Measurements from ENCODE around the gene DUSP3. TPM values are rescaled to one million over a fixed set of nuclear protein-coding genes. Genes with fewer than 3 reads are reported as not detected.
A peak's percentile ranks its signal among the peaks of the same experiment; 100 is the strongest.

DUSP3 gene
- 100 to 1,000 TPM in 3 of 4 donors, 10 to 100 TPM in 1; 70.4 to 140 (median 120) TPM for total RNA-seq
- polyA plus RNA-seq, result 10 to 100 TPM; 32.3 to 57.1 (median 47.2) TPM

GRCh38 chr17:43778337-43779144 lies at the start of gene DUSP3:
TSS of gene DUSP3 (minus strand) at chr17:43778977. CDS start at chr17:43778924, 53 bp downstream.
- peaks cover 0 to 6% (median 0%) of the 10 kb centered on the region in 3 donors for H3K27me3 ChIP-seq
- peak; percentile 54 to 69 for TF ChIP-seq POLR2A (IDR thresholded peaks at IDR 0.05)
- peak in 2 of 4 donors; percentile 66 to 89 for TF ChIP-seq EP300 (IDR thresholded peaks at IDR 0.05)
- TF ChIP-seq, protein P1, sequence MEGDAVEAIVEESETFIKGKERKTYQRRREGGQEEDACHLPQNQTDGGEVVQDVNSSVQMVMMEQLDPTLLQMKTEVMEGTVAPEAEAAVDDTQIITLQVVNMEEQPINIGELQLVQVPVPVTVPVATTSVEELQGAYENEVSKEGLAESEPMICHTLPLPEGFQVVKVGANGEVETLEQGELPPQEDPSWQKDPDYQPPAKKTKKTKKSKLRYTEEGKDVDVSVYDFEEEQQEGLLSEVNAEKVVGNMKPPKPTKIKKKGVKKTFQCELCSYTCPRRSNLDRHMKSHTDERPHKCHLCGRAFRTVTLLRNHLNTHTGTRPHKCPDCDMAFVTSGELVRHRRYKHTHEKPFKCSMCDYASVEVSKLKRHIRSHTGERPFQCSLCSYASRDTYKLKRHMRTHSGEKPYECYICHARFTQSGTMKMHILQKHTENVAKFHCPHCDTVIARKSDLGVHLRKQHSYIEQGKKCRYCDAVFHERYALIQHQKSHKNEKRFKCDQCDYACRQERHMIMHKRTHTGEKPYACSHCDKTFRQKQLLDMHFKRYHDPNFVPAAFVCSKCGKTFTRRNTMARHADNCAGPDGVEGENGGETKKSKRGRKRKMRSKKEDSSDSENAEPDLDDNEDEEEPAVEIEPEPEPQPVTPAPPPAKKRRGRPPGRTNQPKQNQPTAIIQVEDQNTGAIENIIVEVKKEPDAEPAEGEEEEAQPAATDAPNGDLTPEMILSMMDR (IDR thresholded peaks at IDR 0.05), result no peak
- peak; percentile 94 to 96 (median 95) for TF ChIP-seq POLR2AphosphoS5 (IDR thresholded peaks at IDR 0.05)
- H3K36me3 ChIP-seq, result peaks cover 11 to 20% (median 12%) of the 10 kb centered on the region in 4 donors
- intact Hi-C loops (cut with DNase I), result loop anchor here (5.0 to 10.0 kb wide), 3 partner anchors 54 to 394 kb away; partner anchors contain the start of genes CD300LG and MPP3
- no peaks in the 10 kb centered on the region for H3K9me3 ChIP-seq
- peaks cover 0 to 40% (median 32%) of the 10 kb centered on the region in 4 donors for H3K4me1 ChIP-seq
- H3K4me3 ChIP-seq, result peak within 1 kb of the TSS; percentile 74 to 100 (median 82)
- DNase-seq, result peak; percentile 98
- peak within 1 kb of the TSS; percentile 97 to 100 (median 100) for H3K27ac ChIP-seq
- 0 to 1% methylated on average over 100 of the region's 100 CpGs for WGBS, 2 donors

DNA sequence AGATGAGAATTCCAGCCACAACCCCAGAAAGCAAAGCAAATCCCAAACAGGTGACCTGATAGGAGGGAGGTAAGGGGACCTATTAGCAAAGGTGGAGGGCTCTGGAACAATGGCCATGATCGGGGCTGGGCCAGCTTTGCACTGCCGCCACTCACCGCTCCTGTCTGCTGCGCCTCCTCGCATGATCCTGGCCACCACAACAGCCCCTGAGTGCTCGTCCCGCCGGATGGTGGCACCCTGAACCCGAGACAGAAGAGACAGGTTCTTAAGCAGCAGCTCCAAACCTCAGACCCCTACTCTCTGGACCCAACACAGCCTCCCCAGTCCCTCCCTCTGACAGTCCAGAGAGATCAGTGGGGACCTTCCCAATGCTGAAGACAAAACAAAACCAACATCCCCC lies 48.8 kb upstream of the DUSP3 start:
- Histone ChIP-seq H3K4me3 (no peak overlapping the region), H3K27me3 (no peaks in the 10 kb centered on the region), H3K36me3 (peaks cover 0 to 52% (median 10%) of the 10 kb centered on the region in 4 donors), H3K27ac (no peak overlapping the region), H3K9me3 (no peaks in the 10 kb centered on the region), H3K4me1 (peaks cover 0 to 25% (median 16%) of the 10 kb centered on the region in 4 donors)
- intact Hi-C loops (cut with DNase I), result no loop called here
- no peak for DNase-seq
- TF ChIP-seq, protein P1 (IDR thresholded peaks at IDR 0.05), result no peak
- TF ChIP-seq EP300 (IDR thresholded peaks at IDR 0.05) (no peak), POLR2AphosphoS5 (IDR thresholded peaks at IDR 0.05) (no peak), POLR2A (IDR thresholded peaks at IDR 0.05) (no peak)
- 94 to 97% methylated on average over 9 of the region's 9 CpGs for WGBS, 2 donors

- WGBS, 2 donors, result 94 to 95% methylated on average over 7 of the region's 7 CpGs
- no peak for TF ChIP-seq POLR2A (IDR thresholded peaks at IDR 0.05)
- TF ChIP-seq, protein P1 (IDR thresholded peaks at IDR 0.05), result no peak
- TF ChIP-seq EP300 (IDR thresholded peaks at IDR 0.05), result no peak
- H3K4me1 ChIP-seq, result peaks cover 0 to 14% (median 5%) of the 10 kb centered on the region in 4 donors
- peaks cover 0 to 52% (median 10%) of the 10 kb centered on the region in 4 donors for H3K36me3 ChIP-seq
- intact Hi-C loops (cut with DNase I), result no loop called here
- H3K27me3 ChIP-seq, result no peaks in the 10 kb centered on the region
- no peak overlapping the region for H3K4me3 ChIP-seq
- no peaks in the 10 kb centered on the region for H3K9me3 ChIP-seq
- peak; percentile 12 for DNase-seq
- H3K27ac ChIP-seq, result no peak overlapping the region
Measured at GRCh38 chr17:43826206-43826605, 47.4 kb upstream of the DUSP3 start.

DNA sequence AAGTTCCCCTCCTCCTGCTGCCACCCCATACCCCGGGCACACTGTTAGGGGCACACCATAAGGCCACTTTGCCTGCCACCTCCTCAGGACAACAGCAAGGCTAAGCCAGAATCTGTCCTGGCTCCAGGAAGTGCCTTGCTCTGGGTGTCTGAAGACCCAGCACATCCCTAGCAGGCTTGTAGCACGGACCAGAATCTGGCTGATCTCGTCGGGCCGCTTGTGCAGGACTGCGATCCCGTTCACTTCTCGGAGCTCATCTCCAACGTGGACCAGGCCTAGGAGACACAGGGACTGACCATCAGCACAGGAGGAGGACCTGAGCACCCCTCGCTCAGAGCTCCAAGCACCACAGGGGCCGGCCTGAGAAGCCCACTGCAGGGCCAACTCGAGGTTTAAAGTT lies 46.8 kb upstream of the DUSP3 start:
- intact Hi-C loops (cut with DNase I), result no loop called here
- Histone ChIP-seq H3K27me3 (no peaks in the 10 kb centered on the region), H3K4me3 (no peak overlapping the region), H3K4me1 (peaks cover 0 to 14% (median 5%) of the 10 kb centered on the region in 4 donors), H3K36me3 (peaks cover 0 to 56% (median 10%) of the 10 kb centered on the region in 4 donors), H3K9me3 (no peaks in the 10 kb centered on the region), H3K27ac (no peak overlapping the region)
- TF ChIP-seq, protein P1 (IDR thresholded peaks at IDR 0.05), result no peak
- no peak for TF ChIP-seq POLR2A (IDR thresholded peaks at IDR 0.05)
- no peak for TF ChIP-seq EP300 (IDR thresholded peaks at IDR 0.05)
- TF ChIP-seq POLR2AphosphoS5 (IDR thresholded peaks at IDR 0.05), result no peak
- WGBS, 2 donors, result 94% methylated on average over 12 of the region's 12 CpGs
- DNase-seq, result peak; percentile 41

Data from sigmoid colon (tissue), 7 donors.